ENCODE results near the gene AHNAK.

- TF ChIP-seq ZBTB33 (IDR thresholded peaks at IDR 0.05): no peak
- no peak for TF ChIP-seq CTCF (IDR thresholded peaks at IDR 0.05; ENCODE audit: low read depth, low read length, missing input control)
- no peak for TF ChIP-seq REST (IDR thresholded peaks at IDR 0.05)
These were observed 159.2 kb downstream of the AHNAK start for GRCh38 chr11:62387381-62387780.
